ENCODE results near the gene HSD3B2.

DNA sequence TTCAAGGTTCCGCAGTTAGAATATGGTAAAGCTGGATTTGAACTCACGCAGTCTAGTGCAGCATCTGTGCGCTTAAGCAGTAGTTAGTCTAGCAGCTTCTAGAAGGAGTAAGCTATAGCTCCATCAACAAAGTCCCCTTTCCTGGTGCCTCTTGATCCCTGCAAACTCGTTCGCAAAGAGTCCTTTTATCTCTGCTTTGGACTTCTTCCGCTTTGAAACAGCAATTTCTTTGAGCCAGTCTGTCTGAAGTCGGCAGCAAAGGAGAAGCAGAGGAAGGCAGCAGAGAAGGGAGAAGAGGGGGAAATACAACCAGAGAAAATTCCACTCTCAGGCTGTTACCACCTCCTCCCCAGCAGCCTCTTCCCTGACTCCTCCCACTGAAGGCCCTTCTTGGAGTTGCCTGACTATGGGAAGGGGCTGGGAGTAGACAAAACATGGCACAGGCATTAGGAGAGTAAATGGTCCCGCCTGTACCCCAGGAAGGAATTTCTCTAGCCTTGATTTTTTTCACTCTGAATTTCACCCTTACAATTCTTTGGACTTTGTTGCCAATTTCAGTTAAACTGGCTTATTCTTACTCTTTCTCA is 25.9 kb downstream of the HSD3B2 start:
- TF ChIP-seq, protein P1, sequence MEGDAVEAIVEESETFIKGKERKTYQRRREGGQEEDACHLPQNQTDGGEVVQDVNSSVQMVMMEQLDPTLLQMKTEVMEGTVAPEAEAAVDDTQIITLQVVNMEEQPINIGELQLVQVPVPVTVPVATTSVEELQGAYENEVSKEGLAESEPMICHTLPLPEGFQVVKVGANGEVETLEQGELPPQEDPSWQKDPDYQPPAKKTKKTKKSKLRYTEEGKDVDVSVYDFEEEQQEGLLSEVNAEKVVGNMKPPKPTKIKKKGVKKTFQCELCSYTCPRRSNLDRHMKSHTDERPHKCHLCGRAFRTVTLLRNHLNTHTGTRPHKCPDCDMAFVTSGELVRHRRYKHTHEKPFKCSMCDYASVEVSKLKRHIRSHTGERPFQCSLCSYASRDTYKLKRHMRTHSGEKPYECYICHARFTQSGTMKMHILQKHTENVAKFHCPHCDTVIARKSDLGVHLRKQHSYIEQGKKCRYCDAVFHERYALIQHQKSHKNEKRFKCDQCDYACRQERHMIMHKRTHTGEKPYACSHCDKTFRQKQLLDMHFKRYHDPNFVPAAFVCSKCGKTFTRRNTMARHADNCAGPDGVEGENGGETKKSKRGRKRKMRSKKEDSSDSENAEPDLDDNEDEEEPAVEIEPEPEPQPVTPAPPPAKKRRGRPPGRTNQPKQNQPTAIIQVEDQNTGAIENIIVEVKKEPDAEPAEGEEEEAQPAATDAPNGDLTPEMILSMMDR (IDR thresholded peaks at IDR 0.05) = no peak
- TF ChIP-seq POLR2A (IDR thresholded peaks at IDR 0.05) = no peak
